ENCODE measurements around the gene FOXO1.

FOXO1 gene

DNA sequence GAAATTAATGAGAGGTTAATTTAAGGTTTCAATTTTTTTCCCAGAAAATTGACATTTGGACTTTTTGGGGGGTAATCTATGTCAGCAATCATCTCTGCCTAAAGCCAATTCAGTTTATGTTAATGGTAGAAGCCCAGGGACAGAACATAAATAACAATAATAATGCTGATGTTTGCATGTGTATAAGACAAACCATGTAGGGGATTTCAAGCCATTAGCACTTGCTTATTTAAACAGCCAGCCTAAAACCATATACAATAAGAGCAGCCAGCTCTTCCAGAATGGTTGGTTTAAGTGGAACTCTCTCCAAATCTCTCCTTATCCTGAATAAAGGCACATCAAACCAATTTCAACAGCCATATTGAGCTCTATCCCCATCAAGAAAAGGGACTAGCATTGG is 7.0 kb upstream of the FOXO1 start:
- no peak overlapping the region for H3K4me3 ChIP-seq (ENCODE audit: insufficient read depth, low read length, poor library complexity, severe bottlenecking)
- H4K20me1 ChIP-seq (ENCODE audit: low read depth, low read length) = no peaks in the 10 kb centered on the region
- H3K9ac ChIP-seq (ENCODE audit: low read length) = no peak overlapping the region
- no peaks in the 10 kb centered on the region for H3K79me2 ChIP-seq (ENCODE audit: insufficient read depth, low read length)
- TF ChIP-seq, protein P1, sequence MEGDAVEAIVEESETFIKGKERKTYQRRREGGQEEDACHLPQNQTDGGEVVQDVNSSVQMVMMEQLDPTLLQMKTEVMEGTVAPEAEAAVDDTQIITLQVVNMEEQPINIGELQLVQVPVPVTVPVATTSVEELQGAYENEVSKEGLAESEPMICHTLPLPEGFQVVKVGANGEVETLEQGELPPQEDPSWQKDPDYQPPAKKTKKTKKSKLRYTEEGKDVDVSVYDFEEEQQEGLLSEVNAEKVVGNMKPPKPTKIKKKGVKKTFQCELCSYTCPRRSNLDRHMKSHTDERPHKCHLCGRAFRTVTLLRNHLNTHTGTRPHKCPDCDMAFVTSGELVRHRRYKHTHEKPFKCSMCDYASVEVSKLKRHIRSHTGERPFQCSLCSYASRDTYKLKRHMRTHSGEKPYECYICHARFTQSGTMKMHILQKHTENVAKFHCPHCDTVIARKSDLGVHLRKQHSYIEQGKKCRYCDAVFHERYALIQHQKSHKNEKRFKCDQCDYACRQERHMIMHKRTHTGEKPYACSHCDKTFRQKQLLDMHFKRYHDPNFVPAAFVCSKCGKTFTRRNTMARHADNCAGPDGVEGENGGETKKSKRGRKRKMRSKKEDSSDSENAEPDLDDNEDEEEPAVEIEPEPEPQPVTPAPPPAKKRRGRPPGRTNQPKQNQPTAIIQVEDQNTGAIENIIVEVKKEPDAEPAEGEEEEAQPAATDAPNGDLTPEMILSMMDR (IDR thresholded peaks at IDR 0.05; ENCODE audit: insufficient read depth, low read length, poor library complexity, severe bottlenecking) = no peak
- no peak for TF ChIP-seq EZH2phosphoT487 (conservative IDR thresholded peaks at IDR 0.05; ENCODE audit: low read length)
- H3F3A ChIP-seq (ENCODE audit: insufficient read depth) = peaks cover 7% of the 10 kb centered on the region; the same call in 1 of the 2 replicates
- H3K36me3 ChIP-seq (ENCODE audit: low read length) = no peaks in the 10 kb centered on the region
- H3K27me3 ChIP-seq (ENCODE audit: low read length) = no peaks in the 10 kb centered on the region
- H3K9me2 ChIP-seq (replicated peaks; ENCODE audit: insufficient read depth, low read length) = no peaks in the 10 kb centered on the region
- H3K4me2 ChIP-seq (ENCODE audit: low read depth, low read length, poor library complexity, severe bottlenecking) = no peak overlapping the region
- no peak overlapping the region for H3K27ac ChIP-seq (ENCODE audit: low read depth, low read length)
- H2AFZ ChIP-seq (ENCODE audit: low read depth, low read length, severe bottlenecking) = no peak overlapping the region
- no peaks in the 10 kb centered on the region for H3K9me3 ChIP-seq (ENCODE audit: insufficient read depth, low read length)

GRCh38 chr13:40672765-40673397 is 6.4 kb upstream of the FOXO1 start:
- Histone ChIP-seq H3F3A (ENCODE audit: insufficient read depth) (peaks cover 7% of the 10 kb centered on the region; the same call in 1 of the 2 replicates), H3K4me3 (ENCODE audit: insufficient read depth, low read length, poor library complexity, severe bottlenecking) (no peak overlapping the region), H2AFZ (ENCODE audit: low read depth, low read length, severe bottlenecking) (no peak overlapping the region), H3K9me3 (ENCODE audit: insufficient read depth, low read length) (no peaks in the 10 kb centered on the region), H3K9ac (ENCODE audit: low read length) (no peak overlapping the region), H3K4me2 (ENCODE audit: low read depth, low read length, poor library complexity, severe bottlenecking) (peak overlapping the region; percentile 1), H3K27me3 (ENCODE audit: low read length) (no peaks in the 10 kb centered on the region), H4K20me1 (ENCODE audit: low read depth, low read length) (no peaks in the 10 kb centered on the region), H3K36me3 (ENCODE audit: low read length) (no peaks in the 10 kb centered on the region), H3K9me2 (replicated peaks; ENCODE audit: insufficient read depth, low read length) (no peaks in the 10 kb centered on the region), H3K27ac (ENCODE audit: low read depth, low read length) (no peak overlapping the region), H3K79me2 (ENCODE audit: insufficient read depth, low read length) (0 out of 2 replicates have a peak, but pooled peaks cover under 1% of the 10 kb centered on the region)
- TF ChIP-seq, protein P1 (IDR thresholded peaks at IDR 0.05; ENCODE audit: insufficient read depth, low read length, poor library complexity, severe bottlenecking) = no peak
- TF ChIP-seq EZH2phosphoT487 (conservative IDR thresholded peaks at IDR 0.05; ENCODE audit: low read length) = no peak

- H3K9ac ChIP-seq (ENCODE audit: low read length) = no peak overlapping the region
- H3F3A ChIP-seq (ENCODE audit: insufficient read depth) = peaks cover 7% of the 10 kb centered on the region; the same call in 1 of the 2 replicates
- H3K27ac ChIP-seq (ENCODE audit: low read depth, low read length) = no peak overlapping the region
- no peaks in the 10 kb centered on the region for H3K9me3 ChIP-seq (ENCODE audit: insufficient read depth, low read length)
- no peaks in the 10 kb centered on the region for H3K9me2 ChIP-seq (replicated peaks; ENCODE audit: insufficient read depth, low read length)
- H3K4me3 ChIP-seq (ENCODE audit: insufficient read depth, low read length, poor library complexity, severe bottlenecking) = no peak overlapping the region
- no peaks in the 10 kb centered on the region for H3K36me3 ChIP-seq (ENCODE audit: low read length)
- H3K27me3 ChIP-seq (ENCODE audit: low read length) = no peaks in the 10 kb centered on the region
- peaks cover 8% of the 10 kb centered on the region; the same call in 1 of the 2 replicates for H3K79me2 ChIP-seq (ENCODE audit: insufficient read depth, low read length)
- TF ChIP-seq EZH2phosphoT487 (conservative IDR thresholded peaks at IDR 0.05; ENCODE audit: low read length) = no peak
- peak overlapping the region; percentile 1 for H3K4me2 ChIP-seq (ENCODE audit: low read depth, low read length, poor library complexity, severe bottlenecking)
- H4K20me1 ChIP-seq (ENCODE audit: low read depth, low read length) = no peaks in the 10 kb centered on the region
- H2AFZ ChIP-seq (ENCODE audit: low read depth, low read length, severe bottlenecking) = no peak overlapping the region
These were observed 5.7 kb upstream of the FOXO1 start for GRCh38 chr13:40671956-40672764.

All from SU-DHL-6 (cell line).